HG03045 (cell line): Measurements from ENCODE around the gene MAGEF1.
"Not testable (repeated sequence)": the region's sequence is repeated elsewhere in the genome, so short reads cannot be mapped to it uniquely, and the experiment has no call there.

Source experiments
- ATAC-seq: cut with Tn5 transposase; IDR thresholded peaks from one replicate; pipeline ENCODE4 v1.9.1; 2021; ENCODE audit warnings: mild to moderate bottlenecking, moderate library complexity; ENCODE audit not compliant: unreplicated experiment

MAGEF1 gene

DNA sequence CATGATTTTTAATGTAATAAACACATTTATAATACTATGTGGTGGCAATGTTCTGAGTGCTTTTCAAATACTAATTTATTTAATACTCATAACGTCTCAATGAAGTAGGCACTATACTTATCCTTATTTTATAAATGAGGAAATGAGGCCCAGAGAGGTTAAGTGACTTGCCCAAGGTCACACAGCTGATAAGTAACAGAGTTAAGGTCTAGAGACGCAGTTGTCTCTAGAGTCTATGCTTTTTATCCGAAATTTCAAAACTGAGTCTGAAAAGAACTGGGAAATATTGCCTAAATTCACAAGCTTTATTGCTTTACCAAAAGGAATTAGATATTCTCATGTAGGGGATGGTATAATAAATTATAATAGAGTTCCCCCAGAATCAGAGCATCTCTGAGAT lies 31.4 kb upstream of the MAGEF1 start:
- ATAC-seq = no peak

DNA sequence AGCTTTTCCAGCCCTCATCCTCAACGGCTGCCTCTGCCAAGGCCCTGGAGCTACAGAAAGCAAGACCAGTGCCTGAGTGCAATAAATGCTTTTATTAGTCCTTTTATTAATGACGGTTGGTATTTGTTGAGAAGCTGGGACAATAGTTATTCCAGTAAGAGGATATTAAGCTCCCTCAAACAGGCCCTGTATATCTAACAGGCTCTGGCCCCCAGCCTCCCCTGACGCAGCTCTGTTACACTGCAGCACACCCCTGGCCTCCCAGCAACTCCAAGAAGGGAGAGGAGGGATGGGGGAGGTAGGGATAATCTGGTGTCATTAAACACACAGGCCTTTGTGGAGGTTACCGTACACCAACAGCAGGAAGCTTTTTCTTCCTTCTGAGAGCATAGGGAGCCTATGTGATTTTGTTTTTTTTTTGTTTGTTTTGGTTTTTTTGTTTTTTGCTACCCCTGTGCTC lies 30.8 kb upstream of the MAGEF1 start:
- no peak for ATAC-seq

DNA sequence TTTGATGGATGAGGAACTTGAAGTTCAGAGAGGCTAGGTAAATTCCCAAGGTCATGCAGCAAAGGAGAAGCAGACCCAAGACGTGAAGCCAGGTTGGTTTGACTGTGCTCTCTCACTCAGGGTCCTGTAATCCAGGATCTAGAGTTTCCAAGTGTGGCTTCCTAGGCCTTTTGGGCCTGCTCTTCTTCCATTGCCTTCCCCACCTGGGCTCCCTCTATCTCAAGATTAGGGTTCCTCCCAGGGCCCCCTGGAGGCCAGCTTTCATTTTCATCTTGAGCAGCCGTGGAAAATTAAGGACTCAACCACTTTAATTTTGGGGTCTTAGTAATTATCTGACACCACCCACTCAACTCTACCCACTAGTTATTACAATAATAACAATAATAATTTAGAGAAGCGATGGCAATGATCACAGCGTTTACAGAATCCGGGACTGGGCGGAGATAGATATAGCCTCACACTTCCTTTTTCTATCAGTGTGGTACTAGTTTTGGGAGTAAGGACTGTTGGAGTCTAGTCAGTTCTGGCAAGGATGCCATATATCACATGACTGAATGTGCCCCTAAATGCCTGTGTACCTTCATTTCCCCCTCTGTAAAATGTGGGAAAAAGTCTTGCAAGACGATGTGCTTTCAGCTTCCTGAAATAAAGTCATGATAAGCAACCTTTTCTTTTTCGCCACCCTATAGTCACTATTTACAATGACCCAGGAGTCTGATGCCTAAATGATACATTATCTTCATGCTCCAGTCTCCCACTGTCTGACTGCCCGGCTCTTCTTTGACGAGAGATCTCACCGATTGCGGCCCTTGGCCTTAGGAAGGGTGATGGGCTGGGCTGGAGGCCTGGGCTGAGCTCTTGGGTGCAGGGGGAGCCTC lies 30.2 kb upstream of the MAGEF1 start:
- no peak for ATAC-seq

DNA sequence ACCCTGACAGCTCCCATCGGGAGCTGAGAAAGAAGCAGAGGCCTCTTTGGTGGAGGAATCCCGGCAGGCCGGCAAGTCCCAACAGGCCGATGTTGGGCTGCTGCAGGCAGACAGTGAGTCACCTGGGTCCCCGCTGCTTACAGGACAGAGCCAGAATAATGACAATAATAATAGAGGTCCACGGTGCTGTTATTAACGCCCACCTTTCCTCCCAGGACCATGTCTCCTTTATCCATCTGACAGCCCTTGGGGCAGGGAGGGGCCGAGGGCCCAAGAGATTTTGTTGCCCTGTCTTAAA lies 29.3 kb upstream of the MAGEF1 start:
- ATAC-seq = no peak

DNA sequence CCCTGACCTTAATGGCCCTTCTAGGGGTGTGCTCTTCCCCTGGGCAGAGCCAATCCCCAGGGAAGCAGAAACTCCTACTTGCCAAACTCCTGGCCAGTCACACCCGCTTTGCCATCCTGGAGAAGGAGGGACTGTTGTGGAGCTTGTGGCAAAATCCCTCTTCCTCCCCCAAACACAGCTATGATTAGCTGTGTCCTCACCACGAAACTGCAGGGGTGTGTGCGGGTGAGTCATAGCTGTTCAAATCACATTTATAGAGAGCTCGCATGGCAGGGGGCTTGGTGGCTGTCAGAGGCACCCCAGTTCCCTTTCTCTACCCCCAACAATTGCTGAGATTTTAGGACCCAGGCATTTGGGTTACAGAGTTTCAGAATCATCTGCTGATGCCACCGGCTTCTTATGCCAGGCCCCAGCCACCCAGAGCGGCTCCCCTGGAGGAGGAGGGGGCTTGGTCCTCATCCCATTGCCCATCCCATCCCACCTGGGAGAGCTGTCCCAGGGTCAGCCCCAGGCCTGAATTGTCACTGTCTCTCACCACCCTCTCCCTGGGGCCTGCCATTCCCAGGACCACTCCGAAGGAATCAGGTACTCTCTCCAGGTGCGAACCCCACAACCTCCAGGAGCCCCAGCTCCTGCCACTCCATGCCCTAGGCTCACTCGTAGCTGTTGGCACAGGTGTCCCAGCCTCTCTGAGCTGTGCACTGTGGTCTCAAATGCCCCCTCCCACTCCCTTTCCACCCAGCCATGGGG lies 28.8 kb upstream of the MAGEF1 start:
- no peak for ATAC-seq

DNA sequence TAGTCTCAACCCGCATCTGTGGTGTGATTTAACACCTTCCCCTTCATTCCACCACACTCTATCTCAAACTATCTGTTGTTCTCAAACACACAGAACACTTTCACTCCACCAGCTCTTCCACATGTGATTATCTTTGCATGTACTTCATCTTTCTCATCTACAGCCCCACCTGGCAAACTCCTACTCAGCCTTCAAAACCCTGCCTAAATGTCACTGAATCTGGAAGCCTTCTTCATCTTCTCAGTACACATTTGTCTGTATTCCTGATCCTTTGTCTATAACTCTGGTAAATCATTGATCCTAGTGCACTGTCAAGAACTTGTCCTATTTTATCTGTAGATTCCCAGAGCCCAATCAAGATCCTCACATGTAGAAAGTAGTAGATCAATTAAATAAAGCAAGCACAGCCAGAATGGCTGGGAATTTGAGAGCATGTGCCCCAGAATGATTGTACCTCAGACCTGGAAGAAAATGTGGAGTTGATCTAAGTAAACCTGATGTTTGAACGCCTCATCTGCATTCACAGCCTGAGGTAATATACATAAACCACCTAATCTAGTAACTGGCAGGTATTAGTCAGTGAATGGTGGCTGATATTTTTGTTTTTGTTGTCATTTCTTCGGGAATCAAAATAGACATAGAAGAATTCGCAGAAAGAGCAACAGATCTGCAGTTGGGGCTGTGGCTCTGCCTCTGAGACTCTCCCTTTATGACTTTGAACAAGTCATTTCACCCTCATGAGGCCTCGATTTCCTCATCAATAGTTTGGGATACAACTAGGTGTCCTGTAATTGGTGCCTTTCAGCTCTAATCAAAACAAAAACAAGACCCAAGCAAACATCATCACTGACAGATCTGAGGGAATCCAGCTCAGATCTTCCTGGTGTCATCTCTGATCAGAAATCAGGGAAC lies 28.0 kb upstream of the MAGEF1 start:
- ATAC-seq = no peak

DNA sequence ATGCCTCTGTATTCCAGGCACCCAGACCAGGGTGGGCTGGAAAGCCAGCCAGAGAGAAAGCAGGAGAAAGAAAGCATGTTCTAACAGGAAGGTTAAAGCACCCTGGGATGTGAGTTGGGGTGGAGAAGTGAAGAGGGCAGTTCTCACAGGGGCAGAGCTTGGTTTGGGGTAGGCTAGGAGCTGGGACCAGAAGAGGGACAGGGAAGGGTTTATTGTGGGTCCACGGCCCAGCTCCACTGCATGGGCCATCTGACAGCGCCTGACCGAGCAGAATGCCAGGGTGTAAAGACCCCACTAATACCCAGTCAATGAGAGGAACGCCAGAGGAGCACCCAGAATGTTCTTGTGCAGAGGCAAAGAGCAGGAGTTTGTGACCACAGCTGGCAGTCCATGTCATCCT lies 27.1 kb upstream of the MAGEF1 start:
- no peak for ATAC-seq

DNA sequence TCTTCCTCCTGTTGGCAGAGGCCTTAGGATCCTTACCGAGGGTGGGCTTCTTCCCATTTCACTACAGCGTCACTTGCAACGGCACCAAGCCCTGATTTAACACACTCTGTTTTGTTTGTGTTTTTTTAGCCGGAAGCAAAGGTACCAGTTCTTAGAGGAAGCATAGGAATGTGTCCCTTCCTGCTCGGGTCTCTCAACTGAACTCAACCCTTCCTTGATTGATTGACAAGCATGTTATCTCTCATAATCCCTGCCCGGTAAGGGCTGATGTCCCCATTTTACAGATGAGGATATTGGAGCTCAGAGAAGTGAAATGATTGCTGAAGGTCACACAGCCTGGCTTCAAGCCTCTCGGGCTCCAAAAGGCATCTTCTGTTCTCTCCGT lies 26.6 kb upstream of the MAGEF1 start:
- ATAC-seq = no peak

DNA sequence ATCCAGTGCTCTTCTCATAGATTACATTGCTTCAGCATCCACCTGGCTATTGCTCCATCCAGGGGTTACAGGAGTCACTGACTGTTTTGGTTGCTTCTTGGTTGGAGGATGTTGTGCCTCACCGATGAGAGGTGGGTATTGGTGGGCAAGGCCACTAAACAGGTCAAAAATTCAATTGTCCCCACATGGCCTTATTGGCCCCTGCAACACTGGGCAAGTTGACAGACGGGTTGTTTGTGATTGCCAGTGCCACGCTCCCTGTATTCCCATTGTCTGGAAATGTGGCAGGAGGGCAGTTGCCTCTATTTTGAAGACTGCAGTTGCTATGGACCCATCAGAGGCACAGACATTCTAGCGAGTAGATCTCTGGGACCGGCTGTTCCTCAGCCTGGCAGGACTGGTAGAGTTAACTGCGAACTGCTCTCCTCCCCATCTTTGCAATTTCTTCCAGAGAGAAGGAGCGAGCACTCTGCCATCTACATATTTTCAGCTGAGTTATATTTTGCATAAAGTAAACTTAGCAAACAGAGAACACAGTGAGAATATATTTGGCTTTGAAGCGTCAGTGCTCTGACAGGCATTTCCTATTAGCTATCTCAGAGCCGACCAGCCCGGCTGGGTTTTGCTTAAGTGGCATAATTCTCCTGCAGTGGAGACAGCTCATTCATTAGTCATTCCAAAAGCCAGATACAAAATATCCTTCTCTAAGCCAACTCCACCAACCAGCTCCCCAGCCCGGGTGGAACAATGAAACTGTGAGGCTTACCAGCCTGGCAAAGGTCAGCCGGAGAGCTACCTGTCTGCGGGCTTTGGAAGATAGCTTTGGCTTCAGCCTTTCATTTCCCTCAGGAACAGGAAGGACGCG lies 26.0 kb upstream of the MAGEF1 start:
- ATAC-seq = no peak

DNA sequence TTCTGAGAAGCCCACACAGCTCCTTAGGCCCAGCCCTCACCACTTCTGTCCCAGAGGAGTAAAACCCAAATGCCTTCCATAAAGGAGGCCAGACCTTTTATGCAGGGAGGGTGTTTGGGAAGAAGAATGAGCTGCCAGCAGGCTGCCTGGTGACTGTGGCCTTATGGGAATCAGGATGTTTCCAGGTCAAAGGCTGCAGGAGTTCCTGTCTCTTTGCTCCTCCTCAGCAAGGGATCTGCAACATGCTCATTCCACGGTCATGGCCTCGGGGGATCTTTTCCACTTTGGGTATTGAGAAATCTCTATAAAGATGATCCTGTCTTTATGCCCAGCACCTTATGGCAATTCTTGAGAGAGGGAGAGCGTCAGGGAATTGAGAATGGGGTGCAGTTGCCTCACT lies 25.2 kb upstream of the MAGEF1 start:
- no peak for ATAC-seq

DNA sequence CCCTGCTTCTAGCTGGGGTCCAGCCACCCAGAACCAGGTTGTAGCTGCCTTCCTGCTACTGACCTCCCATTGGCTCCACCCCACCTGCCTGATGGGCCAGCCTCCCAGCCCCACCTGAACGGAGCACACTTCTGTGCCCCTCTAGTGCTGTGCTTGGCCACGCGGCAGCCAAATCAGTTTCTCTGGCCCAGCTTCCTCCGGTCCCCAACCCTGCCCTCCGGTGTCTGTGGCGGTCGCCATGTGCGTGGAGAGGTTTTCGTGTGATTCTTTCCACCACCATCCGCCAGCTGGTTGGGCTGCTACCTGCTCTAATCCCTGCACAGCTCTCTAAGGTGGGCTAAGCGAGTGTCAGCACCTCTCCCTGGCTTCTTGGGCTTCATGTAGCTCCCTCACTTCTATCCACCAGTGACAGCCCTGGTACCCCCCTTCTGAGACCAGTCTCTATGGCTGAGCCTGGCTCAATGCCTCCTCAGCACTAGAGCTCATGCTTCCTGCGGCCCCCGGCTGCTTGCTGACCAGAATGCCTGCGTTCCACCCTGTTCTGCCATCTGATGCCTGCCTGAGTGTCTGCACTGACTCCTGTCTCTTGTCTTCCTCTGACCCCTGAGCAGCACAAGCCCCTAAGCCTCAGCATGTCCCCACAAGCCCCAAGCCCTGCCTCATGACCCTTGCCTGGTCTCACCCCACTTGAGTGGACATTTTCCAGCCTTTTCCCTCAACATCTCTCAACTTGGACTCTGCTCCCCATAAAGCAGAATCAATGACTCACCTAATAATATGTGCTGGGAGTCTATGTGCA lies 23.2 kb upstream of the MAGEF1 start:
- ATAC-seq = no peak

DNA sequence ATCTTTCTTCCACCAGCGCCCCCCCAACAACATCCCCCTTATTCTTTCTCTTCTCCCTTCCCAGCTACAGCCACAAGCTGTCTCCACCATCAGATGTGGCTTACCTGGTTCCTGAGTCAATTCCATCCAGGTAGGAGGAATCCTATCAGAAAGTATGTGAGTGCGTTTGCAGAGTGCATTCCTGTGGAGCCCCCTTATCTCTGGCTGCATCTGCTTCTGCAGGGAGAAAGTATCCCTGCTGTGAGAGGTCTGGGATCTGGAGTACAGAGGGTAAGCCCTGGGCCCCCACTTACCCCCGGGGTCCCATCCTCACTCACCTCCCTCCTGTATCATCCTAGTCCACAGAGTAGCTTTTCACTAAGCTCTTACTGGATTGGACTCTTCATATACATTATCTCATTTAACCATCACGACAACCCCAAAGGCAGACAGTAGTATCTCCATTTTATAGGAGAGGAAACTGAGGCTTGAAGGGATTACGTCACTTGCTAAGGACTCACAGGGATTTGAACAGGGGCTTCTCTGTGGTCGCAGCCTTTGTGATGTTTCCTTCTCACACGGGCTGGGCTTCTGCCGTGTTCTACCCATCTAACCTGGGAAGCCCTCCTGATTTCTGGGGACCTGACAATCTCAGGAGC lies 22.2 kb upstream of the MAGEF1 start:
- ATAC-seq = no peak

DNA sequence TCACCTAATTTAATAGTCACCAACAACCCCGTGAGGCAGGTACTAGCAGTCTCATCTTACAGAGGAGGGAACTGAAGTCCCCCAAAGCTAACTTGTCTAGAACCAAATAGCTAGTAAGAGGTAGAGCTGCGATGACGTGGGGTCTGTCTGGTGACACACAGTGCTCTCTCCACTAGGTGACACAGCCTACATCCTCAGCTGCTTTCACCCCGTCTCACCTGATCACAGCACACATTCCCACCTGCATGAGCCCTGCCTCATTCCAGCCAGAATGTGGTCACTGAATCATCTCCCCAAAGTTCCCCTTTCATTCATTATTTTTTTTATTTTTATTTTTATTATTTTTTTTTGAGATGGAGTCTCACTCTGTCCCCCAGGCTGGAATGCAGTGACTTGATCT lies 21.3 kb upstream of the MAGEF1 start:
- no peak for ATAC-seq

DNA sequence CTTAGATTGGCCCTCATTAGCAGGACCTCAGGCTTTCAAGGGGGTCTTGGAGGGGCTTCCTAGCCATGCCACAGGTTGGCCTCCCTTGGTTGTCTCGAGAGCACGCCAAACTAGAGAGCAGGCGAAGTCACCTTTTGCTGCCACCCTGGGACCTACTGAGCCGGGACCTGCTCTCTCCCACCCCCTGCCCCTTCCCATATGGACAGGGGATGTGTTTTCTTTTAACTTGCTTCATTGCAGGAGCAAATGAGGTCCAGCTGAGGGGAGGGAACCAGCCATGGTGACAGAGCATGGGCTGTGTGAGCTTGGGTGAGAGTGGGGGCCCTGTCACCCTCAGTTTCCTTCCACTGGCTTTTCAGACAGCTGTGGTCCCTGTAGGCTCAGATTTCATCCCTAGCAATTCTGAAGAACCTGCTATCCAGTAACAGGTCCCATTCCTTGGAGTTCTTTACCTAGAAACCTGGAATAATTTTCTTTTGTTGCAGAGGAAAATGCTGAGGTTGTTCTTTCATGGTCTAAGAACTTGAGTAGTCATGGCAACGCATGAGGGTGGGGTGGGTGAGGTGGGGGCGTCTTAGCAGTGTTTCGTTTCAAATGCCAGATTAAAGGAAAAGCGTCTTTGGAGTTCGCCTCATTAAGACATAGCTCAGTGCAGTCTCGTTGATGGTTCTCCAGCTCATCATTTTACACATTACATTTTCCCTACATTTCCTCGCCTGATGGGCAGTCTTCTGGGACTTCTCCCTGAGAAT lies 20.1 kb upstream of the MAGEF1 start:
- no peak for ATAC-seq

DNA sequence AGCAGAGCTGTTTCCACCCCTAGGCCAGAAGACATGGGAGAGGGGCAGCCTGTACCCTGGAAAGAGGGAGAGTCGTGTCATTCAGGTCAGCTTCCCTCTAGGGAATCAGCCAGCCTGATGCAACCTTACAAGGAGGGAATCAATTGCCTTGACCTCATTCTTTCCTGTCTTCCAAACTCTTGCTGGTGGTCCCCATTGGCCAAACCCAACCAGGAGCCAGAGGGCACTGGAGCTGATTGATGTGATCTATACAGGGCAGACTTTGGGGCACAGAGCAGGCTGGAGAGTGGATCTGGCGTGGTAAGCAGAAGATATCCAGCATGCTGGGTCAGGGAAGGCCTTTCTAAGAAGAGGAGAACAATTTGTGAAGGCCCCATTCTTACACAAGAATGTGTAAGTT lies 19.1 kb upstream of the MAGEF1 start:
- no peak for ATAC-seq

DNA sequence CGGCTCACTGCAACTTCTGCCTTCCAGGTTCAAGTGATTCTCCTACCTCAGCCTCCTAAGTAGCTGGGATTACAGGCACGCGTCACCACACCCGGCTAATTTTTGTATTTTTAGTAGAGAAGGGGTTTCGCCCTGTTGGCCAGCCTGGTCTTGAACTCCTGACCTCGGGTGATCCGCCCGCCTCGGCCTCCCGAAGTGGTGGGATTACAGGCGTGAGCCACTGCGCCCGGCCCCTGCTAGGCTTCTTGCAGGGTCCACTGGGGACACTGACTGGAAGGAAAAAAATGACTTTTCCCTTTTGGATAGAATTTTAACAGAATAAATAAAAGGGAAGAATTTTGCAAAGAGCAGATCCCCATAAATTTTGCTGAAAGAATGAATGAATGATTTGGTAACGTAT lies 17.3 kb upstream of the MAGEF1 start:
- ATAC-seq = not testable (repeated sequence)

DNA sequence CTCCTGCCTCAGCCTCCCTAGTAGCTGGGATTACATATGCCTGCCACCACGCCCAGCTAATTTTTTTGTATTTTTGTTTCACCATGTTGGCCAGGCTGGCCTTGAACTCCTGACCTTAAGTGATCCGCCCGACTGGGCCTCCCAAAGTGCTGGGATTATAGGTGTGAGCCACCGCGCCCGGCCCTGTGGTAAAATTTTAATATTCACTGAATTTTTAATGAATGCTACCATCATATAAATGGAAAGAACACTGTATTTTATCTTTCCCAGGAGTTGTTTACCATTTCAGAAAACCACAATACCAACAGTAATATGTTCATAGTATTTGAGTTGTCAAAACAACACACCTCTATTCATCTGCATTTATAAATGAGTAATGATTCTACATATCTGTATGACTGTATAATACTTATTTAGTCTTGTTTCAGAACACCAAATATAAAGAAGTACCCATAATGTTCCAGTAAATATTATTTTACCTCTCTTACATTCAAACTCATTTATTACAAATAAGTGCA lies 16.2 kb upstream of the MAGEF1 start:
- no peak for ATAC-seq

DNA sequence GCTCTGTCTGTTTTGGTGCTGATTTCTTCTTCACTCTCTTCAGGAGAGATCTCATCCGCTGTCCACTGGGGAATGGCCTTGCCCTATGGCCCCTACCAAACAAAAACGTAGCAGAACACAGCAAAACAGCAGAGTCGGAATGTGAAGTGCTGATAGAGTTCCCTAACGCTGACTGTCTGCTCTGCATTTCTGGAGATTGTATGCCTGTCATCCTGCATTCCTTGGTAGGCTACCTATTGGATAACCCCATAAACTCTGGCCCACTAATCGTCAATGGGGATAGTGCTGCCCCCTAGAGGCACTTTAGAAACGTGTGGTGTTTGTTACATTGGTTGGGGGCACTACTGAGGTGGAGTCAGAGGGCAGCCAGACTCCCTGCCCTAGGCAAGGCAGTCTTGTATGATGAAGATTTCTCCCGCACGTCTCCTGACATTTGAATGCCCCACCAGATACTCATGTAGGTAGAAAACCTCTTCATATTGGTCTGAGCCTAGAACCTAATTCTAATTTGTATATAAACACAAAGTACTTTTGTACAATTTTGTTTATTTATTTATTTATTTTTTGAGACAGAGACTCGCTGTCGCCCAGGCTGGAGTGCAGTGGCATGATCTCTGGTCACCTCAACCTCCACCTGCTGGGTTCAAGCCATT lies 15.6 kb upstream of the MAGEF1 start:
- ATAC-seq = no peak
